ENCODE measurements around the gene BPIFB4. TPM values are rescaled to one million over a fixed set of nuclear protein-coding genes. Genes with fewer than 3 reads are reported as not detected.

The BPIFB4 gene
- total and polyA plus RNA-seq, 2 donors (not counting 3 experiments of a cell fraction or from before 2014, with no cell fraction given): not detected

DNA sequence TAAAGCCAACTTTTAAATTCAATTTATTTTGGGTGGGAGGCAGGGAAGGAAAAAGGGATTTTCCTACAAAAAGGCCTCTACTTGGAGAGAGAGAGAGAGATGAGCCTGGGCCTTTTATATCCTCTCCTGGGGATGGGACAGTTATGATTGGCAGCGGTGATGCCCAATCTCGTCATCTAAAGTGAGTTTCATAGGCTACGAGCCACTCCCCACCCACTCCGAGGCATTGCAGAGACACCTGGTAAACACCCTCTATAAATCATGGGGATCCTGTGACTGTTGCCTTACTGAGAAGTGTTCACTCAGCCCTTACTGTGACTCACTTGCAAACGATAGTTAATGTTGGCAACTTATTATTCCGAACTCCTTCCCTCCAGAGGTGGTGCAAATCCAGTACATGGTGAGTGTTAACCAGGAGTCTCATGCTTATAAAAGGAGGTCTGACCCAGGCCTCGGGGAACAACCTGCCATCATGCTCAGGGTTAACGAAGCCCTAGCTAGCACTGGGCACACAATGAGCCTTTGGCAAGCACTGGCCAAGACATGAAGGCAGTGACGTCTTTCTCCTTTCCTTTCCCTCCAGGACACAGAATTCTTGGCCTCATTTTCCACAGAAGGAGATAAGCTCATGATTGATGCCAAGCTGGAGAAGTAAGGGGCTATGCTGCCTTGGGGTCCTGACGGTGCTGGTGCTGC is 20.5 kb downstream of the BPIFB4 start:
- no TSS peak for BruUV-seq (replicated peaks)
- Histone ChIP-seq H3K36me3 (ENCODE audit: control insufficient read depth in 2 of 2, extremely low read depth in 1 of 2, insufficient read depth in 2 of 2, low read length in 2 of 2) (no peaks in the 10 kb centered on the region), H3K9me1 (replicated peaks; ENCODE audit: control insufficient read depth, extremely low read depth, insufficient read depth, low read length) (no peaks in the 10 kb centered on the region), H4K20me1 (replicated peaks; ENCODE audit: control insufficient read depth, extremely low read depth, insufficient read depth, low read length) (no peaks in the 10 kb centered on the region), H3K9ac (replicated peaks; ENCODE audit: extremely low read depth, insufficient read depth, low read length) (no peak overlapping the region), H3K9me3 (replicated peaks; ENCODE audit: control insufficient read depth, insufficient read depth, low read length) (no peaks in the 10 kb centered on the region), H3K4me1 (ENCODE audit: control insufficient read depth, extremely low read depth, insufficient read depth, low read length) (no peaks in the 10 kb centered on the region), H3K27ac (ENCODE audit: insufficient read depth, low read depth, low read length) (no peak overlapping the region), H3K27me3 (ENCODE audit: control insufficient read depth in 2 of 2, insufficient read depth in 2 of 2, low read length in 2 of 2) (no peaks in the 10 kb centered on the region), H3K4me3 (replicated peaks in 1 of 3; ENCODE audit: insufficient read depth in 1 of 3, low read depth in 1 of 3, low read length in 3 of 3) (no peak overlapping the region), H2AFZ (ENCODE audit: low read depth, low read length) (no peak overlapping the region), H3K4me2 (ENCODE audit: insufficient read depth, low read length) (no peak overlapping the region), H3K79me2 (ENCODE audit: control insufficient read depth, insufficient read depth, low read length) (no peaks in the 10 kb centered on the region)
- DNase-seq (ENCODE audit: low read depth, low spot score) (no peak), FAIRE-seq (no peak)
- ChIA-PET CTCF (no interaction called here), POLR2A (no interaction called here)
- intact Hi-C loops (cut with micrococcal nuclease): no loop called here
- TF ChIP-seq POLR2AphosphoS5 (IDR thresholded peaks at IDR 0.05; ENCODE audit: insufficient read depth, low read depth, low read length): no peak
- TF ChIP-seq EZH2 (IDR thresholded peaks at IDR 0.05; ENCODE audit: borderline replicate concordance, low read depth, low read length, severe bottlenecking): no peak
- TF ChIP-seq FOS (IDR thresholded peaks at IDR 0.05; ENCODE audit: borderline replicate concordance, insufficient read depth, low read length): no peak
- no peak for TF ChIP-seq POLR2A (IDR thresholded peaks at IDR 0.05; ENCODE audit: low read depth, low read length)
- no peak for TF ChIP-seq MYC (IDR thresholded peaks at IDR 0.05; ENCODE audit: low read depth, low read length)
- no peak for TF ChIP-seq GATA2 (IDR thresholded peaks at IDR 0.05; ENCODE audit: insufficient read depth, insufficient read length, low read depth, low read length)
- no peak for TF ChIP-seq JUN (IDR thresholded peaks at IDR 0.05; ENCODE audit: borderline replicate concordance, insufficient read depth, insufficient read length, low read depth)
- no peak for TF ChIP-seq CTCF (IDR thresholded peaks at IDR 0.05; ENCODE audit: extremely low read depth in 1 of 2, insufficient read depth in 1 of 2, low read depth in 1 of 2, low read length in 2 of 2)
- TF ChIP-seq MAX (IDR thresholded peaks at IDR 0.05; ENCODE audit: insufficient read depth, insufficient read length): no peak
- dilution Hi-C loops (cut with MboI; ENCODE audit: extremely low pct_ligation_motif_present, low sequenced_read_pairs): no loop called here
